KMS-11 (cell line): ENCODE results near the gene SUN1.
"Not testable (repeated sequence)": the region's sequence is repeated elsewhere in the genome, so short reads cannot be mapped to it uniquely, and the experiment has no call there.

Source experiments
- H2AFZ ChIP-seq: fragments of 200-600 bp; sonication (generic); 2 replicates; pipeline ENCODE4 v1.6.1; 2016; ENCODE audit warnings: antibody characterized with exemption, mixed run types, low read depth
- H3K27ac ChIP-seq: fragments of 200-600 bp; sonication (generic); 2 replicates; pipeline ENCODE4 v1.6.1; 2016; ENCODE audit warnings: mild to moderate bottlenecking, mixed run types
- H3K27me3 ChIP-seq: fragments of 200-600 bp; sonication (generic); 2 replicates; pipeline ENCODE4 v1.6.1; 2017; ENCODE audit warnings: mild to moderate bottlenecking, low read depth, mixed run types, moderate library complexity; ENCODE audit not compliant: insufficient read depth
- H3K36me3 ChIP-seq: fragments of 200-600 bp; sonication (generic); 2 replicates; pipeline ENCODE4 v1.6.1; 2017; ENCODE audit warnings: mild to moderate bottlenecking, mixed run types; ENCODE audit not compliant: insufficient read depth
- H3K4me1 ChIP-seq: fragments of 200-600 bp; sonication (generic); 2 replicates; pipeline ENCODE4 v1.6.1; 2016; ENCODE audit warnings: mild to moderate bottlenecking, low read depth, mixed run types; ENCODE audit not compliant: poor library complexity, severe bottlenecking
- H3K4me2 ChIP-seq: fragments of 200-600 bp; sonication (generic); 2 replicates; pipeline ENCODE4 v1.7.0; 2016; ENCODE audit warnings: mild to moderate bottlenecking, mixed run types
- H3K4me3 ChIP-seq: fragments of 200-600 bp; sonication (generic); IDR thresholded peaks from 2 replicates; pipeline ENCODE4 v1.6.1; 2017; ENCODE audit warnings: low read depth, low read length, mixed read lengths; ENCODE audit not compliant: insufficient read depth
- H3K79me2 ChIP-seq: fragments of 200-600 bp; sonication (generic); 2 replicates; pipeline ENCODE4 v1.6.1; 2016; ENCODE audit warnings: low read depth, mixed run types; ENCODE audit not compliant: insufficient read depth
- H3K9ac ChIP-seq: fragments of 200-600 bp; sonication (generic); 2 replicates; pipeline ENCODE4 v1.6.1; 2016; ENCODE audit warnings: mild to moderate bottlenecking, mixed run types
- H4K20me1 ChIP-seq: fragments of 200-600 bp; sonication (generic); 2 replicates; pipeline ENCODE4 v1.6.1; 2016; ENCODE audit warnings: mild to moderate bottlenecking, mixed run types; ENCODE audit not compliant: insufficient read depth
- CTCF ChIP-seq: fragments of 200-600 bp; sonication (generic); conservative IDR thresholded peaks from 2 replicates; pipeline ENCODE4 v1.6.1; 2017; ENCODE audit warnings: low read depth, mild to moderate bottlenecking, antibody characterized with exemption, low read length, moderate library complexity, mixed read lengths

Gene SUN1

GRCh38 chr7:800692-801091, 31.6 kb upstream of the SUN1 start:
- no peaks in the 10 kb centered on the region for H3K4me1 ChIP-seq
- no peak overlapping the region for H3K27ac ChIP-seq

GRCh38 chr7:801351-801750, 30.9 kb upstream of the SUN1 start:
- not testable (repeated sequence) for H2AFZ ChIP-seq, H3K4me1 ChIP-seq, H3K4me2 ChIP-seq, H3K79me2 ChIP-seq, H4K20me1 ChIP-seq, H3K36me3 ChIP-seq, H3K27me3 ChIP-seq, H3K27ac ChIP-seq, H3K9ac ChIP-seq, H3K4me3 ChIP-seq

More at GRCh38 chr7:800692-801091, 31.6 kb upstream of the SUN1 start:
- Histone ChIP-seq H3K27me3 (no peaks in the 10 kb centered on the region), H3K4me2 (no peak overlapping the region), H3K9ac (no peak overlapping the region), H3K79me2 (no peaks in the 10 kb centered on the region), H2AFZ (no peak overlapping the region), H4K20me1 (no peaks in the 10 kb centered on the region), H3K4me3 (no peak overlapping the region), H3K36me3 (no peaks in the 10 kb centered on the region)
- TF ChIP-seq CTCF: no peak

GRCh38 chr7:801940-802381, 30.3 kb upstream of the SUN1 start:
- no peaks in the 10 kb centered on the region for H3K27me3 ChIP-seq
- no peak overlapping the region for H3K4me3 ChIP-seq
- no peak overlapping the region for H2AFZ ChIP-seq
- no peaks in the 10 kb centered on the region for H3K36me3 ChIP-seq
- no peak for TF ChIP-seq CTCF
- no peak overlapping the region for H3K4me2 ChIP-seq
- H4K20me1 ChIP-seq: no peaks in the 10 kb centered on the region
- no peak overlapping the region for H3K9ac ChIP-seq
- no peaks in the 10 kb centered on the region for H3K79me2 ChIP-seq
- no peak overlapping the region for H3K27ac ChIP-seq
- H3K4me1 ChIP-seq: no peaks in the 10 kb centered on the region

- no peak overlapping the region for H3K27ac ChIP-seq
Observed at GRCh38 chr7:802500-803242, 29.6 kb upstream of the SUN1 start.

More at GRCh38 chr7:802500-803242, 29.6 kb upstream of the SUN1 start:
- Histone ChIP-seq H2AFZ (no peak overlapping the region), H3K27me3 (no peaks in the 10 kb centered on the region), H3K4me1 (no peaks in the 10 kb centered on the region), H3K4me3 (no peak overlapping the region), H4K20me1 (no peaks in the 10 kb centered on the region), H3K4me2 (no peak overlapping the region), H3K36me3 (no peaks in the 10 kb centered on the region), H3K79me2 (no peaks in the 10 kb centered on the region), H3K9ac (no peak overlapping the region)
- TF ChIP-seq CTCF: no peak
